GM21619 (cell line): ENCODE data around the gene CNR1.
"Not testable (repeated sequence)": the region's sequence is repeated elsewhere in the genome, so short reads cannot be mapped to it uniquely, and the experiment has no call there.

ENCODE experiments used
- ATAC-seq: cut with Tn5 transposase; IDR thresholded peaks from one replicate; pipeline ENCODE4 v1.9.1; 2021; ENCODE audit not compliant: unreplicated experiment

The CNR1 gene

DNA sequence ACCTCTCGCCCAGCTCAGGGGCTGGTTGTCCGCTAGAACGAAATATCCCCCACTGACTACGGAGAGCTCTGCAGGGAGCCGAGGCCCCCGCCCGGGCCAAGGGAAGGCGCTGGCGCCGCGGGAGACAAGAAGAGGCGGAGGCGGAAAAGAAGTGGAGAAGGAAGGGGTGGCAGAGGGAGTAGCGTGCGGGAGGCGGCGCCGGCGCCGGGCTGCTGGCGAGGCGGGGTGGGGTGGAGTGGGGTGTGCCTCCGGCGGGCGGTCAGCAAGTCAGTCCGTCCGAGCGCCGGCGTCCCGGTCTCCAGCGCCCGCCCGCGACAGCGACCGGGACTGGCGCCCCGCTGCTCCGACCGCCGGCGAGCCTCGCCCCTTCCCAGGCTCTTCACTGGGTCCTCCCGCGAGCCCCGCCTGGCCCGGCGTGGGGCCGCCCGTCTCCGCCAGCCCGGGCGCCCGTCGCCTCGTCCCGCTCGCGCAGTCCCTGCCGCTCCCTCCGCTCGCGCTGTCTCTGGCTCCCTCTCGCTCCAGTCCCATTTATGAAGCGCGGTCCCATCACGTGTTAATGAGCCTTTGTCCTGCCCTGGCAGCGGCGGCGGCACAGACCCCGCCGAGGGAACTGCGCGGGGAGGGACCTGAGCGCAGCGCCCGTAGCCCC is at the start of gene CNR1:
CNR1 (minus strand) TSS at position 504 of the 649 bp plus-strand sequence. CDS start 21,073 bp downstream, outside the sequence.
- ATAC-seq = peak; percentile 48

DNA sequence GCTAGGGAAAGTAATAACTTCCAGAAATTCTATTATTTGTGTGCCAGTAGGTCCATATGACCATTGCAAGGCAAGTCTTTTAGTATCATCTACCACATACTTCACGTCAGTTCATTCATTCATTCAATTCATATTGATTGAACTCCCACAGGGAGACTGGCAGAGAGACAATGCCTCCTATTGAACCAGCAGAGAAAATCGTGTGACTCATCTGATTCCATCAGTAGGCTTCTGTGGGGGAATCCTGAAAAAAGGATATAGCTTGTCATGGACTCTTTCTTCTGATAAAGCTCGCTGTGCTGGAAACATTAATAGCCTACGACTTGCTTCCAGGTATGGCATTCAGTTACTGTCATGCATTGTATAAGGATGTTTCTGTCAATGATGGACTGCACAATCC is 45.3 kb upstream of the CNR1 start:
- ATAC-seq = no peak

DNA sequence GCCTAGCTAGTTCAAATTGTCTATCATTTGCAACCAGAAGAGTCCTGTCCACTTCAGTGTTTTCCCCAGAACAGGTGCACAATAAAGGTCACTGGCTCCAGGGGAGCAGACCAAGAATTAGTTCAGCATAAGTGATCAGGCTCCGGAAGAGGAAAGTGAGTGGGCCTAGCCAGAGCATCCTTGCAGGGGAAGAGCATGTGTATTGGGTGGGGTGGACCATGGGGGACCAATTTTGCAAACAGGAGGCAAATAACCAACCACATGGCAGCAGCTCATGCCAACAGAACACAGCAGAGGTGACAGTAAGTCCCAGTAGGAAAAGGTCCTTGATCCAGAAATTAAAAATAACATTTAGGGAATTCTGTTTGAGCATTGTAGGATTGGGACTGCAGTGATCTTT is 43.2 kb upstream of the CNR1 start:
- ATAC-seq = no peak

DNA sequence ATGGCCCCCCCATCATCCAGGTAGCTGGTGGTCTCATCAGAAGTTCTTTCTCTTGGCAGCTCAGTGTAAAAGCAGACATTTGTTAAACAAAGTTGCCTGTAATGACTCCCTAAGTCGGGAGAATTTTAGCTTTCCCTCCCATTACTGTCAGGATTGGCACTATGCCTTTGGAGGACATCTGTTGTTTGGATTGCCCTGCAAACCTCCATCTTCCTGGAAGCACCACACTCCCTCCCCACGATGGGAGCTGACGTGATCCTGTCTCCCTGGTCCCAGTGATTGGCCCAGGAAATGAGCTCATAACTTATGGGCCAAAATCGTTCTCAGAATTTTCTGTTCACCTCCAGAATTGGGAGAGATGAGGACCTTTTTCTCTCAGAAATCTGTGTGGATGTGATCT is 42.6 kb upstream of the CNR1 start:
- no peak for ATAC-seq

DNA sequence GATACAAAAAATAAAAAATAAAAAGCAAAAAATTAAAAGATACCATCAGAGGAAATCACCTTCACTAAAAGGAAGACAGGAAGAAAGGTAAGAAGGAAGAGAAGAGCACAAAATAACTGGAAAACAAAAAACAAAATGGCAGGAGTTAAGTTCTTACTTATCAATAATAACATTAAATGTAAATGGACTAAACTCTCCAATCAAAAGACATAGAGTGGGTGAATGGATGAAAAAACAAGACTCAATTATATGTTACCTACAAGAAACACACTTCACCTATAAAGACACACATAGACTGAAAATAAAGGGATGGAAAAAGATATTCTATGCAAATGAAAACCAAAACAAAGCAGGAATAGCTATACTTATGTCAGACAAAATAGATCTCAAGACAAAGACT is 35.6 kb upstream of the CNR1 start:
- not testable (repeated sequence) for ATAC-seq

DNA sequence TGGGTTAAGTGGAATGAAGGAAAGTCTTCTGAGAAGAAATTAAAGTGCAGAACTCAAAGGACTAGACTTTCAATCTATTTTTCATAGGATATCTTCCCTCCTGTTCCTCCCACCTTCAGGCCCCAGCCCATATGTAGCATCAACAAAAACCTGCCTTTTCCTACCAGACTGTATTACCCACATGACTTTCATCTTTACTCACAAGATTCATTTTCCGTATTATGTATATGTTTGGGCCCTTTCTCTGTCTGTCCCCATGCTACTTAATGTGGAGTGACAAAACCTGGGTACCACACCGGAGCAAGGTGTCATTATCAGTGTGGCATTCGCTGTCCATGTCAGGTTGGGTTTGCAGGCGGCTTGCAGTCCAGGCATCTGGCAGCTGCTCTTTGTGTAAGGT is 18.8 kb upstream of the CNR1 start:
- ATAC-seq = no peak

DNA sequence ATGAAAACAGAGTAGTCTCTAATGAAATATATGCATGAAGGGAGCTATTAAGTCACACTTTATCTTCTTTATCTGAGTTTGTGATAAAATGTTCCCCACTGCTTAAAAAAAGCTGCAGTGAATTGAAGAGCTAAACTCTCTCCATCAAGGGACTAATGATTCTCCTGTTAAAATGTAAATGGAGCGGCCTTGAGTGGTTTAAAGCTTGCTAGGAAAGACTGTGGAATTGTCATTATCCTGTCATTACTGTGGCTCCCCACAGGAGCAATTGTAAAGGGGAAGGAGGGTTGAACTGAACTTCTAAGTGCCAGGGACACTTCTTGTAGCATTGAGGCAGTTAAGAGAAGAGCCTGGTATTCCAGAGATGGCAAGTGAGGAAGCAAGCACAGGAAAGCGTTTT is 17.3 kb upstream of the CNR1 start:
- no peak for ATAC-seq

DNA sequence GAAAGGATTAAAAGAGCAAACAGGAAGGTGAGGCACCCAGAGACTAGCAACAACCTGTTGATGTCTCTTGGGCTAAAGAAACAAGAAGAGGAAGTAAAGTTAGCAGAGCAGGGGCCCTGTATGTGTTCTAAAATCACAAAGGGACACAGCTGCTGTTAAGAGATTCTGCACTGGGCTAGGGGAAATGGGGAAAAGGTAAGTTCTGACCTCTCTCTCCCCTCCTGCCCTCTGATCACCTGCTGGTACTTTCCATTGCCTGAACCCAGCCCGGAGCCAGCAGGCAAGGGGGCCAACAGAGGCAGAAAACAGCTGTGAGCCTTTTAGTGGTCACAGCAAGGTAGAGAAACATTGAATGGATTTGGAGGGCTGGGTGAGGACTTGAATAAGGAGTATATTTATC is 13.5 kb upstream of the CNR1 start:
- peak; percentile 53 for ATAC-seq

DNA sequence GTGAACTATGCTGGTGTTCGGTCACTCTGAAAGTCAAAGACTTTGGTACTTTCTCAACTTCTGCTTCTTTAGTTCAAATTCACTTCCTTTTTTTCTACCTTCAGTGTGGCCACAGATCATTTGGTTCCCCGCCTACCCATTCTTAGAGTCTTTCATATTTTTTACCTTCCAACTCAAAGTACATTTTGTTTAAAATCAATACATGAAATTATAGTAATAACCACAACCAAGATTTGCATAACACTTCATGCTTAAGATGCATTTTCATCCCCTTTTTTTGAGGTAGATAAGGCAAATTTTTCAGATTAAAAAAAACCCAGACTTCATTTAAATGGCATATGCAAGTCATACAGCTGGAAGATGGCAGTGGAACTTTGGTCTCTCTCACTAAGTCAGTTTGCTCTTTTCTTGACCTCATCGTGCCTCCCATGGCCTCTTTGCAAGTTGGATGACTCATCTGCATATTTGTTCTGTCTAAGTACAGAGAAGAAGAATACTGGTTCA is 11.9 kb upstream of the CNR1 start:
- ATAC-seq = peak; percentile 65

DNA sequence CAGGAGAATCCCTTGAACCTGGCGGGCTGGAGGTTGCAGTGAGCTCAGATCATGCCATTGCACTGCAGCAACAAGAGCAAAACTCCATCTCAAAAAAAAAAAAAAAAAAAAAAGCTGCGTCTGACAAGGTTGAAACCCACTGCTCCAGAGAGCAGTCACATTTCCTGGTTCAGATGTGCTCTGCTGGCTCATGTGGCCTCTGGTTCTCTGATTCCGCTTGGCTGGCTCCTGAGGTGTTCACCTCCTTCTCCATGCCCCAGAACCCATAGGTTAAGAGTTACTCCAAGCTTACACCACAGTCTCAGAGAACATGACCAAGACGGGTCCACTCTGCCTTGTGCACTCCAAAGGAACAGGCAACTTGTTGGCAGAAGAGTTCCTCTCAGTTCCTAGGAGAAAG is 8.8 kb upstream of the CNR1 start:
- no peak for ATAC-seq

DNA sequence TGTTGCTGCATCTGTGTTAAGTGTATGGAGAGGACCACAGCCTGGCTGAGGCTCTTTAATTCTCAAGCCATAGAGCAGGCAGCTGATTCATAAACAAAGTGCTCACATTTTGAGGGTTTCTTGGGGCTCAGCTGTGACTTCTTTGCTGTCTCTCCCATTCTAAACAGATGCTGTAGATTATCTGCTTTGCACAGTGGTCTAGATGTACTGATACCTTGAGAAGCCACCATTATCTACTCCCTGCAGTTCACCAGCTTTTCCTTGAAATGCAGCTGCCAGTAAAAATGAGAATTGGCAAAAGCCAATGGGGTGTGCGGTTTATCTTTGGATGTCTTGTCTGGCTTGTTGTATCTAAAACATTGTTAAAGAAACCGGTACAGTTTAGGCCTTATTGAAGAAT is 5.2 kb upstream of the CNR1 start:
- ATAC-seq = no peak

DNA sequence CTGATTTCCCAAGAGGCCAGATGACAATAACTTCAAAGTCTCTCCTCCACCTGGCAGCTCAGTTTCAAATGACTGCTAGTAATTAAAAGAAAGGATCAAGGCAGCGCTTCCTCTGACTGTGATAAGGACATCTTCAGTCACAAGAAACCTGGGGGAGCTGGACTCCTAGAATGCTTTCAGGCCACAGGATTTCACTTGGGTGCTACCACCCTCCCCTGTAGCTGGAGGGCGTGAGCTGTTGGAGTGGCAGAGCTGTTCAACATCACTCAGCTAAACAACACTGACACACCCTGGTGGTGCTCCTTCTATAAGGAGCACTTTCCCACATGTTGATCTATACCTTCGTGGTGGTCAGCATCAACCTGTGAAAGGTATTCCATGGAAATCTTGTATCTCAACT is 2.2 kb upstream of the CNR1 start:
- ATAC-seq = no peak

DNA sequence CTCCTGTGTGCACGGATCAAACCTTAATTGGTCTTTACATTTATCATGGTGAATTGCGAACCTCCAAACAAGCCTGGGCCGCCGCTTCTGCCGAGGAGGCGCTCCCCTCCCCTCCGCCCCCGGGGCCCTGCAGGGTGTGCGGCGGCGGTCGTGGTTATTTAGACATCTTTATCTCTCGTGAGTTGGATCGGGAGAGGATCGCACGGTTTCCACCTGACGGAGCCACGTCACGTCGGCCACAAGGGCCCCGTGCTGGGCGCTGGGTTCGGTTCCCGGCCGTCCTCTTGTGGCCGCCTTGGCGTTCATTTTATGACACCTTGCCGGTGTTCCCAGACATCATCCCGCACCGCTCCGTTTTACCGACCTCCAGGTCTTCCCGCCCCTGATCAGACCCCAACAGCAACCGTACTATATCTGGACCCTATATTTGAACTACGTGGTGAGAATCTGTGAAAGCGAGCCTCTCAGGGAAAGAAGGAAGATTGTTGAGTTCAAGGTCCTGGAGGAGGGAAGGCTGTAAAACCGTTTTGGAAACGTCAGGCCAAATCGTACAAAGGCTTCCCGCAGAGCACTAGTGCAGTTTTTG is 1.3 kb upstream of the CNR1 start:
- peak; percentile 6 for ATAC-seq

DNA sequence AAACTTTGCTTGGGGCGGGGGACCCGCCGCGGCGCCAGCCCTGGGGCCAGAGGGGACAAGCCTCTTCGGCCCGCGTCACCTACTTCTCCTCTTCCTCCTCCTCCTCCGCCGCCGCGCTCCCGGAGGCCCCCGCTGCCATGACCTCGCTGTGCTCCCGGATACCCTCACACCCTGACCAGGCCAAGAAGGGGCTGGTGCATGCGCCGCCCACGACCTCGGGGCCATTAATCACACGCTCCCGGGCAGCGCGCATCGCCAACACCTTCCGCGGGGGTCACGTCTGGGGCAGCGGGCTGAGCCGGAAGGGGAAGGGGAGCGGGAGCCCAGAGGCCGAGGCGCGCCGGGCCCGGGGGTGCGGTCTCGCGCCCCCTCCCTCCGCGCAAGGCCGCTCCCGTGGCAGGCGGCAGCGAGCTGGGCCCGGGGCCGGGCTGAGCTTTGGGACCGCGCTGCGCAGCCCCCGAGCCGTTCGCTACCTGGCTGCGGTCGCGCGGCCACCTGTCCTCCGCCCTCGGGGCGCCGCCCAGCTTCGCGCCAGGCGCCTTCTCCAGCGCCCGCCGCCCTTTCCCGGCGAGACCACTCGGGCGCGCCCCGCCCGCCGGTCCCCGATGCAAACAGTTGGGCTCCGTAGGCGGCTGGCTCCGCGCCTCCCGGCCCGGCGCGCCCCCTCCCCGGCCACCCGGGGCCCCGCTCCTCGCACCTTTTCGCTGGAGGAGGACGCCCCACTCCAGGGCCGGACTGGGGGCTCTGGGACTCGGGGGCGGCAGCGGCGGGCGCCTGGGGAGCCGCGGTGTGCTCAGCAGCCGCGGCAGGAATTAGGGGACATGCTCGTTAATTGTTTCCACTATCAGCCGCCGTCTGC is 575 bp upstream of the CNR1 start:
- peak; percentile 38 for ATAC-seq

DNA sequence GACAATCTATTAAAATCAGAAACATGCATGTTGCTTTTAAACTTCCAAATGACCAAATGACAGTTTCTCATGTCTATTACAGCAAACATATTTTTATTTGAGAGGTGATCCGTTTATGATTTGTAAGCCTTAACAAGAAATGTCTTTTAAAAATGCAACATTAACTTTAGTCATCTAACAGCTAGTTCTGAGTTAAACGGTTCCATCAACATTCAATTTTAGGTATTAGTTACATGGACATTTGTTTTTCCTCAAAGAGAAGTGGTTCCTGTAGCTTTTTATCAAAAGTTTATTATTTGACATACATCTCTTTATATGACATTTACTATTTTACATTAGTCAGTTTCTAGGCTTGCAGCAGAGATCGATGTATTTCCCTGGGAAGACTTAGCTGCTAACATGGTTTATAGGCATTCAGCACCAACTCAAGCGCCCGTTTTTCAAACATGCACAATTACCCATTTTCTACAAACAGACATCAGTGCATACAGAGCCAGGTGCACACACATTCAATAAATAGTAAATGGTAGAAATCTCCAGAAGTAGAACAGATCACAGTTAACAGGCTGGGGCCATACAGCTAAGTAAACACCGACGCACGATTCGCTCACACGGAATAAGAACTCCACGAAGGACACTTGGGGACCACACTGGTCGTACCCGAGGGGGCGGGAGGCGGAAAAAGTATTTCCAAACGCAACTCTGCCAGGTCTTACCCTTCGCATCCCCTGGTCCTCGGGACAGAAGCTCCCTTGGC is 882 bp downstream of the CNR1 start:
- no peak for ATAC-seq

DNA sequence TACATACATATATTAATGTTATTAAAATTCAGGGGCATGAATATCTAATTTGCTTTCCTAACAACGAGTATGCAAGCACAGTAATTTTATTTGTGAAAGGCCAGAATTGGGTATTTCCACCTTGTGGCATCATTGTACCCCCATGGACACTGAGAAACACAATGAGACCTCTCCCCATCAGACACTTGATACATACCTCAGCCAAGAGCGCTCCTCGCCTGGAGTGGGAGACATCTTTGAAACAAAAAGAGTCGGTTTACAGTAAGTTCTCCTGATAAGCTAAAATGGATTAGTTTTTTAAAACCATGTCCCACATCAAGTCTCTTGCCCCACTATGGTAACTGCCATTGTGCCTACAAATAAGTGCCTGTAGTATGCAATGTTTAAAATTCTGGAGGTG is 2.1 kb downstream of the CNR1 start:
- ATAC-seq = no peak

DNA sequence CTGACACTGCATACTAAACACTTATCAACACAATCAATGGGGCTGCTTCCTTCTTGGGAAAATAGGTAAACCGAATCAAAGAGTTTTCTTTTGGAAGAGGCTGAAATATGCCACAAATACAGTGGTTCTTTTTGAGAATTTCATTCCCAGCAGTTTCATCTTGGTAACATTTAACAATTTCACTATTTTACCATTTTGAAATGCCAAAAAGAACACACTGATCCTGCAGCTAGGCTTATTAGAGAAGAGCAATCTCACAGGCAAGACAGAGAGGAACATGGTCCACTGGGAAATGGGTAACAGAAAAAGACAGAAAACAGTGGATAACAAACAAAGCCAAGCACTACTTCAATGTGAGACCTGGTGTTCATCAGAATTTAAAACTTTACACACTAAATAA is 2.5 kb downstream of the CNR1 start:
- ATAC-seq = no peak

DNA sequence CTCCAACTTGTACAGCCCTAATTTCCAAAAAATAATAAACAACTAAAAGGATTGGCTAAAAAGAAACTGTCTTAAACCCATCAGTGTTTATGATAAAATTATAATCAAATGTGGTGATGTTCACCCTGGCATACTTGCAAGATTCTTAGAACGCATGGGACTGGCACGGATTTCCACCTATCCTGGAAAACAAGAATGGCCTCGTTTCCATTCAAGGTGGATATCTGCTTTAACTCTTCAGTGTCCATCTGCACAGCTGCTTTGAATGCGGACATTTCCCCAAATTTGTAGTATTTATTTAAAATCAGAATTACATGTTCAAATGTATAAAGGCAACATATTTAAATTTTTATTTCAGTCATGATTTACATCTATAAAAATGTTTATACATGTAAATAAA is 4.2 kb downstream of the CNR1 start:
- ATAC-seq = no peak

DNA sequence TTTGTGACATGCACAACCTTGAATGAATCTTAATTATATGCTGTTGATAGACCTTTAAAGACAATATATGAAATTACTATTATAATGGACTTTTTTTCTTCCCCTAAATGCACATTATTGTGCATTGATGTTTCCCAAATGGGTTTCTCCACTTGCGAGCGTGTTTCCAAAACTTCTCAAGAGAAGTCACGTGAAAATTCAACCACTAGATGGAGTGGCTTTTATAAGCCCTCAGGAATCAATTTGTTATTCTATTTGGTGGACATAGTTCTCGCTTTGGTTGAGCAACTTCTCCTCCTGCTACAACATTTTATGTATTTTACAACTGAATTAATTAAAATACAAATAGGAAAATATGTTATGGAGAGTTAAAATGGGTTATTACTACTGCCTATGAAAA is 9.0 kb downstream of the CNR1 start:
- ATAC-seq = no peak

DNA sequence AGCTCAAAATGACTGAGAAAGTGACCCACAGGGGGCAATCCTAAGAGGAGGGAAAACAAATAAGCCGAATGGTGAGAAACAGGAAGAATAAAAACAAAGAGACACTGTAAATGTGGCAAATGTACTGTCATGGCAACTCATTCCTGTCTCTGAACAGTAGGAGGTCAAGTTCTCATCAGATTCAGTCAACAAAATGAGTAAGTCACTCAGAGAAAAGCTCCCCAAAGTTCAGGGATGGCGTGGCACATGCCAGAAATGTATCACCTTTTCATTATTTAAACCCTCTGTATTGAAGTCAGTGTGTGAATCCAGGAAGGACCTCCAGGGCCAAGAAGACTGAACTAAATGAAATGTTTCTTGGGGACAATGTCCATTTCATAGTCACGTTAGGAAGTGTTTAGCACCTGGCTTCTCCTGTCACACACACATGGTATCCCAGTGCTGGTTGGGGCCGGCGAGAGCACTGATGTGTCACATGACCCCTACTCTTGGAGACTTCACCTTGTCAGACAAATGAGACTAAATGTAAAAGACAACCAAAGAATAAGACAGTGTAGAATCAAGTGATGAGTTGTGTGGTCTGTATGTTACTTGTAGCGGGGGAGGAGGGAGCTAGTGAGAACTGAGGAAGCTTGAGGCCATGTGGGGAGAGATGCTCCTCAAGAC is 20.7 kb downstream of the CNR1 start:
- no peak for ATAC-seq
